CD4-positive, CD25-positive, alpha-beta regulatory T cell (primary cell): ENCODE results near the gene SNX1. TPM values are rescaled to one million over a fixed set of nuclear protein-coding genes. Genes with fewer than 3 reads are reported as not detected.

Source experiments
- ATAC-seq, 2 donors: fragments of 150-1000 bp; cut with Tn5 transposase; one replicate each; pipeline ENCODE4 v1.10.0; 2021; ENCODE audit warnings: low read depth in 2 of 2, moderate number of reproducible peaks in 2 of 2, moderate library complexity in 1 of 2
- DNase-seq, 3 donors: peaks; one replicate each; pipeline versions ENCODE4 v3.0.0 to v3.0.0-alpha.2; 2012 to 2022; ENCODE audit warnings: mixed read lengths in 1 of 3
- H3K27ac ChIP-seq: one replicate; pipeline ENCODE4 v1.7.0; 2013; ENCODE audit warnings: mild to moderate bottlenecking, low read length; ENCODE audit not compliant: insufficient read depth, poor library complexity, severe bottlenecking
- H3K27me3 ChIP-seq: one replicate; pipeline ENCODE4 v1.7.0; 2013; ENCODE audit warnings: low read length; ENCODE audit not compliant: control insufficient read depth, insufficient read depth
- H3K36me3 ChIP-seq: one replicate; pipeline ENCODE4 v1.7.0; 2013; ENCODE audit warnings: mild to moderate bottlenecking, low read length, moderate library complexity; ENCODE audit not compliant: control insufficient read depth, insufficient read depth
- H3K4me1 ChIP-seq: 2 replicates; pipeline ENCODE4 v1.7.0; 2013; ENCODE audit warnings: mild to moderate bottlenecking, low read length; ENCODE audit not compliant: insufficient read depth, control insufficient read depth, poor library complexity, severe bottlenecking
- H3K4me3 ChIP-seq: one replicate; pipeline ENCODE4 v1.7.0; 2013; ENCODE audit warnings: low read depth, mild to moderate bottlenecking, low read length, moderate library complexity
- H3K9me3 ChIP-seq, 2 experiments: 1 replicate in 1 of 2; 2 replicates in 1 of 2; pipeline ENCODE4 v1.7.0; 2013; ENCODE audit warnings: low read length in 2 of 2, mild to moderate bottlenecking in 1 of 2, moderate library complexity in 1 of 2; ENCODE audit not compliant: control insufficient read depth in 2 of 2
- H3K27ac Mint-ChIP-seq, 3 donors: one replicate each; pipeline ENCODE4 v1.8.0; 2020 to 2022; ENCODE audit warnings: mild to moderate bottlenecking in 3 of 3, mixed read lengths in 3 of 3, moderate library complexity in 2 of 3
- H3K27me3 Mint-ChIP-seq: one replicate; pipeline ENCODE4 v1.8.0; 2022; ENCODE audit warnings: mild to moderate bottlenecking, mixed read lengths
- H3K36me3 Mint-ChIP-seq: one replicate; pipeline ENCODE4 v1.8.0; 2020; ENCODE audit warnings: mixed read lengths
- H3K4me1 Mint-ChIP-seq, 4 donors: one replicate each; pipeline ENCODE4 v1.8.0; 2020 to 2022; ENCODE audit warnings: mixed read lengths in 4 of 4, mild to moderate bottlenecking in 1 of 4
- H3K4me3 Mint-ChIP-seq, 4 donors: one replicate each; pipeline ENCODE4 v1.8.0; 2020 to 2022; ENCODE audit warnings: mild to moderate bottlenecking in 4 of 4, mixed read lengths in 4 of 4, moderate library complexity in 3 of 4
- H3K9me3 Mint-ChIP-seq, 7 donors: one replicate each; pipeline ENCODE4 v1.8.0; 2020 to 2022; ENCODE audit warnings: mixed read lengths in 7 of 7, mild to moderate bottlenecking in 3 of 7, moderate library complexity in 2 of 7
- polyA plus RNA-seq, 4 donors: library from polyadenylated mRNA; unstranded; fragments of 300-500 nt; fragmentation: Illumina TruSeq; gene quantifications; one replicate each; pipeline ENCODE4 v1.2.3, GENCODE V29; 2021
- total RNA-seq: library from RNA; stranded (reverse); gene quantifications from one replicate; pipeline ENCODE4 v1.2.3, GENCODE V29; 2022

Gene SNX1
- total and polyA plus RNA-seq, 5 donors from 2014 or later: 58.3 to 112 (median 70.7) TPM

GRCh38 chr15:64144565-64145281, 48.9 kb downstream of the SNX1 start:
- no peak for DNase-seq
- Histone ChIP-seq H3K27ac (no peak overlapping the region), H3K4me1 (no peaks in the 10 kb centered on the region), H3K4me3 (no peak overlapping the region), H3K9me3 (no peaks in the 10 kb centered on the region), H3K36me3 (peaks cover 32% of the 10 kb centered on the region), H3K27me3 (no peaks in the 10 kb centered on the region)
- H3K4me1 Mint-ChIP-seq: peaks cover 3 to 10% (median 8%) of the 10 kb centered on the region in 4 donors
- H3K36me3 Mint-ChIP-seq: peaks cover 25% of the 10 kb centered on the region
- ATAC-seq: no peak
- H3K9me3 Mint-ChIP-seq: peaks cover 0 to 1% (median 0%) of the 10 kb centered on the region in 7 donors
- no peak overlapping the region for H3K27ac Mint-ChIP-seq
- H3K27me3 Mint-ChIP-seq: peaks cover 10% of the 10 kb centered on the region
- H3K4me3 Mint-ChIP-seq: no peak overlapping the region

DNA sequence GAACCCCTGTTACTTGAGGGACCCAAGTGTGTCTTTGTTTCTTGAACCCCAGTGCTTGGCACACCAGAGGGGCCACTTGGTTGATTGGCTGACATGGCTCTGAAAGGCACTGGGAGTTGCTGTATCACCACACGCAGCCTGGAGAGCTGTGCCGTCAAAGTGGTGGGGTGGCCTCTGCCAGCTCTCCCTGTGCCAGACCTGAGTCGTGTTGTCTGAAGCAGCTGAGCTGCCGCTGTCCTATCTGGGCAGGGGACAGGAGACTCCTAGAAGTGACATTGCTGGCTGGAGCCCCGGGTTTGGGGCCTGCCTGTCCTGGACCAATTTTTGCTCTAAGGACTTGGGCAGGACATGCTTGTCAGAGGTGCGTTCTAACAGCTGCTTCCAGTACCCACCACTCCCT, 50.3 kb downstream of the SNX1 start:
- ATAC-seq (no peak), DNase-seq (no peak)
- no peaks in the 10 kb centered on the region for H3K27me3 ChIP-seq
- H3K36me3 ChIP-seq: peaks cover 29% of the 10 kb centered on the region
- Mint-ChIP-seq H3K4me3 (no peak overlapping the region), H3K27ac (no peak overlapping the region), H3K9me3 (peaks cover 0 to 2% (median 0%) of the 10 kb centered on the region in 7 donors), H3K36me3 (peaks cover 20% of the 10 kb centered on the region), H3K27me3 (peaks cover 23% of the 10 kb centered on the region), H3K4me1 (peaks cover 4 to 20% (median 14%) of the 10 kb centered on the region in 4 donors)
- H3K27ac ChIP-seq: no peak overlapping the region
- no peaks in the 10 kb centered on the region for H3K9me3 ChIP-seq
- peaks cover 1% of the 10 kb centered on the region for H3K4me1 ChIP-seq
- no peak overlapping the region for H3K4me3 ChIP-seq

- Mint-ChIP-seq H3K36me3 (peaks cover 18% of the 10 kb centered on the region), H3K9me3 (peaks cover 0 to 2% (median 0%) of the 10 kb centered on the region in 7 donors), H3K4me3 (no peak overlapping the region), H3K4me1 (peaks cover 4 to 21% (median 14%) of the 10 kb centered on the region in 4 donors), H3K27me3 (peaks cover 20% of the 10 kb centered on the region), H3K27ac (peak overlapping the region in 1 of 3 donors; percentile 42)
- no peak overlapping the region for H3K27ac ChIP-seq
- H3K36me3 ChIP-seq: peaks cover 25% of the 10 kb centered on the region
- DNase-seq (no peak), ATAC-seq (no peak)
- H3K27me3 ChIP-seq: no peaks in the 10 kb centered on the region
- peaks cover 6% of the 10 kb centered on the region for H3K4me1 ChIP-seq
- no peaks in the 10 kb centered on the region for H3K9me3 ChIP-seq
- no peak overlapping the region for H3K4me3 ChIP-seq
Observed at GRCh38 chr15:64146520-64146884, 50.7 kb downstream of the SNX1 start.

- Histone ChIP-seq H3K27ac (no peak overlapping the region), H3K27me3 (no peaks in the 10 kb centered on the region), H3K4me1 (peaks cover 12% of the 10 kb centered on the region), H3K9me3 (no peaks in the 10 kb centered on the region), H3K36me3 (peaks cover 21% of the 10 kb centered on the region), H3K4me3 (no peak overlapping the region)
- peaks cover 4 to 21% (median 14%) of the 10 kb centered on the region in 4 donors for H3K4me1 Mint-ChIP-seq
- H3K36me3 Mint-ChIP-seq: peaks cover 17% of the 10 kb centered on the region
- peaks cover 0 to 2% (median 0%) of the 10 kb centered on the region in 7 donors for H3K9me3 Mint-ChIP-seq
- H3K27me3 Mint-ChIP-seq: peaks cover 19% of the 10 kb centered on the region
- peak overlapping the region in 1 of 3 donors; percentile 42 for H3K27ac Mint-ChIP-seq
- ATAC-seq (no peak), DNase-seq (no peak)
- no peak overlapping the region for H3K4me3 Mint-ChIP-seq
Observed at GRCh38 chr15:64146885-64147681, 51.3 kb downstream of the SNX1 start.

GRCh38 chr15:64148168-64148567, 52.4 kb downstream of the SNX1 start:
- H3K27me3 Mint-ChIP-seq: peaks cover 19% of the 10 kb centered on the region
- no peak for DNase-seq

GRCh38 chr15:64148581-64148980, 52.8 kb downstream of the SNX1 start:
- no peak overlapping the region for H3K27ac Mint-ChIP-seq
- Histone ChIP-seq H3K9me3 (no peaks in the 10 kb centered on the region), H3K4me3 (no peak overlapping the region), H3K27ac (no peak overlapping the region), H3K36me3 (peaks cover 16% of the 10 kb centered on the region), H3K4me1 (peaks cover 27% of the 10 kb centered on the region), H3K27me3 (peaks cover 5% of the 10 kb centered on the region)
- peak overlapping the region in 1 of 4 donors; percentile 52 for H3K4me3 Mint-ChIP-seq
- no peak for DNase-seq
- ATAC-seq: no peak
- H3K4me1 Mint-ChIP-seq: peaks cover 4 to 34% (median 18%) of the 10 kb centered on the region in 4 donors
- H3K9me3 Mint-ChIP-seq: peaks cover 0 to 2% (median 0%) of the 10 kb centered on the region in 7 donors
- H3K27me3 Mint-ChIP-seq: peaks cover 23% of the 10 kb centered on the region
- H3K36me3 Mint-ChIP-seq: peaks cover 9% of the 10 kb centered on the region

More at GRCh38 chr15:64148168-64148567, 52.4 kb downstream of the SNX1 start:
- Mint-ChIP-seq H3K36me3 (peaks cover 11% of the 10 kb centered on the region), H3K4me1 (peaks cover 4 to 30% (median 15%) of the 10 kb centered on the region in 4 donors), H3K4me3 (no peak overlapping the region), H3K27ac (no peak overlapping the region), H3K9me3 (peaks cover 0 to 2% (median 0%) of the 10 kb centered on the region in 7 donors)
- ATAC-seq: no peak
- peaks cover 20% of the 10 kb centered on the region for H3K36me3 ChIP-seq
- no peak overlapping the region for H3K27ac ChIP-seq
- peaks cover 5% of the 10 kb centered on the region for H3K27me3 ChIP-seq
- H3K4me1 ChIP-seq: peaks cover 23% of the 10 kb centered on the region
- H3K4me3 ChIP-seq: no peak overlapping the region
- no peaks in the 10 kb centered on the region for H3K9me3 ChIP-seq

- H3K27me3 Mint-ChIP-seq: peaks cover 27% of the 10 kb centered on the region
- DNase-seq (peak in 1 of 3 donors; percentile 62), ATAC-seq (no peak)
- Histone ChIP-seq H3K4me3 (no peak overlapping the region), H3K4me1 (peaks cover 29% of the 10 kb centered on the region), H3K27ac (no peak overlapping the region), H3K27me3 (peaks cover 5% of the 10 kb centered on the region), H3K9me3 (no peaks in the 10 kb centered on the region), H3K36me3 (peaks cover 14% of the 10 kb centered on the region)
- H3K36me3 Mint-ChIP-seq: peaks cover 5% of the 10 kb centered on the region
- H3K4me1 Mint-ChIP-seq: peaks cover 4 to 37% (median 21%) of the 10 kb centered on the region in 4 donors
- H3K27ac Mint-ChIP-seq: peak overlapping the region in 1 of 3 donors; percentile 4
- peaks cover 0 to 2% (median 0%) of the 10 kb centered on the region in 7 donors for H3K9me3 Mint-ChIP-seq
- H3K4me3 Mint-ChIP-seq: peak overlapping the region; percentile 45 to 78 (median 66)
Observed at GRCh38 chr15:64149424-64149823, 53.6 kb downstream of the SNX1 start.
